SU-DHL-6 (cell line): ENCODE data around the gene TTC16.

Experiments
- H2AFZ ChIP-seq: fragments of 200-600 bp; sonication (generic); 2 replicates; pipeline ENCODE4 v1.6.1; 2014; ENCODE audit warnings: low read depth, mild to moderate bottlenecking, moderate library complexity, mixed read lengths, antibody characterized with exemption, low read length; ENCODE audit not compliant: severe bottlenecking
- H3F3A ChIP-seq: fragments of 200-600 bp; shearing (Covaris generic); 2 replicates; pipeline ENCODE4 v1.6.0; 2016; ENCODE audit warnings: antibody characterized with exemption, mild to moderate bottlenecking; ENCODE audit not compliant: insufficient read depth
- H3K27ac ChIP-seq: fragments of 200-600 bp; sonication (generic); 2 replicates; pipeline ENCODE4 v1.5.1; 2016; ENCODE audit warnings: low read depth, mild to moderate bottlenecking, low read length, moderate library complexity, mixed read lengths
- H3K27me3 ChIP-seq: fragments of 200-600 bp; sonication (generic), shearing (Covaris generic); 2 replicates; pipeline ENCODE4 v1.6.0; 2014; ENCODE audit warnings: mild to moderate bottlenecking, low read length
- H3K36me3 ChIP-seq: fragments of 200-600 bp; sonication (generic); 2 replicates; pipeline ENCODE4 v1.6.1; 2014; ENCODE audit warnings: mild to moderate bottlenecking, low read length, mixed read lengths
- H3K4me2 ChIP-seq: fragments of 300-600, 200-600 bp; shearing (Covaris generic), sonication (generic); 2 replicates; pipeline ENCODE4 v1.6.0; 2014; ENCODE audit warnings: low read length, low read depth, mild to moderate bottlenecking; ENCODE audit not compliant: poor library complexity, severe bottlenecking
- H3K4me3 ChIP-seq: fragments of 200-600 bp; sonication (generic); 2 replicates; pipeline ENCODE4 v1.5.1; 2014; ENCODE audit warnings: antibody characterized with exemption, low read length, mild to moderate bottlenecking, mixed read lengths; ENCODE audit not compliant: insufficient read depth, poor library complexity, severe bottlenecking
- H3K79me2 ChIP-seq: fragments of 200-600 bp; sonication (generic); 2 replicates; pipeline ENCODE4 v1.6.1; 2014; ENCODE audit warnings: mild to moderate bottlenecking, low read length, moderate library complexity; ENCODE audit not compliant: insufficient read depth
- H3K9ac ChIP-seq: fragments of 200-600 bp; sonication (generic); 2 replicates; pipeline ENCODE4 v1.7.0; 2014; ENCODE audit warnings: mild to moderate bottlenecking, low read length
- H3K9me2 ChIP-seq: fragments of 200-600 bp; sonication (generic); replicated peaks from 2 replicates; pipeline ENCODE4 v1.6.1; 2014; ENCODE audit warnings: low read length; ENCODE audit not compliant: insufficient read depth
- H3K9me3 ChIP-seq: fragments of 200-600 bp; sonication (generic); 2 replicates; pipeline ENCODE4 v1.6.1; 2014; ENCODE audit warnings: low read length, mixed read lengths; ENCODE audit not compliant: insufficient read depth
- H4K20me1 ChIP-seq: fragments of 200-600 bp; sonication (generic); 2 replicates; pipeline ENCODE4 v1.6.1; 2014; ENCODE audit warnings: low read depth, mild to moderate bottlenecking, antibody characterized with exemption, low read length, moderate library complexity, mixed read lengths
- CTCF ChIP-seq: fragments of 200-600 bp; sonication (generic); IDR thresholded peaks from one replicate; pipeline ENCODE4 v1.5.1; 2017; ENCODE audit warnings: antibody characterized with exemption, mild to moderate bottlenecking, low read length, moderate library complexity; ENCODE audit not compliant: insufficient read depth, poor library complexity, severe bottlenecking
- EZH2phosphoT487 ChIP-seq: fragments of 200-600 bp; sonication (generic), shearing (Covaris generic); conservative IDR thresholded peaks from 2 replicates; pipeline ENCODE4 v1.6.1; 2018; ENCODE audit warnings: mild to moderate bottlenecking, antibody characterized with exemption, low read length, moderate library complexity, mixed read lengths

The TTC16 gene

GRCh38 chr9:127697575-127697974 lies 18.3 kb upstream of the TTC16 start:
- H2AFZ ChIP-seq = no peak overlapping the region
- no peak overlapping the region for H3K27ac ChIP-seq
- H3K9me3 ChIP-seq = no peaks in the 10 kb centered on the region
- no peaks in the 10 kb centered on the region for H4K20me1 ChIP-seq
- no peaks in the 10 kb centered on the region for H3K79me2 ChIP-seq
- H3K4me3 ChIP-seq = no peak overlapping the region
- H3K9ac ChIP-seq = no peak overlapping the region
- no peak for TF ChIP-seq EZH2phosphoT487
- TF ChIP-seq CTCF = no peak
- no peaks in the 10 kb centered on the region for H3K36me3 ChIP-seq
- H3K4me2 ChIP-seq = no peak overlapping the region
- no peaks in the 10 kb centered on the region for H3K27me3 ChIP-seq
- no peaks in the 10 kb centered on the region for H3F3A ChIP-seq
- H3K9me2 ChIP-seq = no peaks in the 10 kb centered on the region

GRCh38 chr9:127698386-127698785 lies 17.5 kb upstream of the TTC16 start:
- Histone ChIP-seq H4K20me1 (no peaks in the 10 kb centered on the region), H3K9me2 (no peaks in the 10 kb centered on the region), H3K4me2 (no peak overlapping the region), H3K9me3 (no peaks in the 10 kb centered on the region), H3K36me3 (no peaks in the 10 kb centered on the region), H3K27me3 (no peaks in the 10 kb centered on the region), H3K9ac (no peak overlapping the region), H3F3A (no peaks in the 10 kb centered on the region), H3K79me2 (no peaks in the 10 kb centered on the region), H2AFZ (no peak overlapping the region), H3K4me3 (no peak overlapping the region), H3K27ac (no peak overlapping the region)
- TF ChIP-seq CTCF = no peak
- no peak for TF ChIP-seq EZH2phosphoT487

- H3K9me2 ChIP-seq = no peaks in the 10 kb centered on the region
- peak overlapping the region; percentile 58 for H2AFZ ChIP-seq
- TF ChIP-seq EZH2phosphoT487 (no peak), CTCF (no peak)
- no peaks in the 10 kb centered on the region for H3K79me2 ChIP-seq
- H3K27ac ChIP-seq = no peak overlapping the region
- no peak overlapping the region for H3K4me3 ChIP-seq
- no peaks in the 10 kb centered on the region for H3K36me3 ChIP-seq
- H3K9ac ChIP-seq = peak overlapping the region; percentile 22; the same call in 1 of the 2 replicates
- peak overlapping the region; percentile 45 for H3K4me2 ChIP-seq
- no peaks in the 10 kb centered on the region for H3F3A ChIP-seq
- H4K20me1 ChIP-seq = no peaks in the 10 kb centered on the region
- H3K9me3 ChIP-seq = no peaks in the 10 kb centered on the region
- H3K27me3 ChIP-seq = no peaks in the 10 kb centered on the region
Observed at GRCh38 chr9:127698985-127699670, 16.8 kb upstream of the TTC16 start.
